Fibroblast of lung (primary cell): ENCODE results near the gene GRIA2. TPM values are rescaled to one million over a fixed set of nuclear protein-coding genes. Genes with fewer than 3 reads are reported as not detected.

Experiments
- DNase-seq, 2 donors: peaks; one replicate each; pipeline versions ENCODE4 v3.0.0 to v3.0.0-alpha.2; 2010; ENCODE audit warnings: low read depth in 2 of 2
- H2AFZ ChIP-seq: 2 replicates; pipeline ENCODE4 v1.5.1; 2012; ENCODE audit warnings: low read length, control low read depth, inconsistent platforms
- H3K27ac ChIP-seq: 2 replicates; pipeline ENCODE4 v1.5.1; 2011; ENCODE audit warnings: low read length, control low read depth; ENCODE audit not compliant: insufficient read depth
- H3K27me3 ChIP-seq: 2 replicates; pipeline ENCODE4 v1.5.1; 2011; ENCODE audit warnings: mild to moderate bottlenecking, low read length; ENCODE audit not compliant: control insufficient read depth, insufficient read depth
- H3K36me3 ChIP-seq: 2 replicates; pipeline ENCODE4 v1.5.1; 2011; ENCODE audit warnings: low read length; ENCODE audit not compliant: control insufficient read depth, insufficient read depth
- H3K4me1 ChIP-seq: 2 replicates; pipeline ENCODE4 v1.5.1; 2011; ENCODE audit warnings: low read length; ENCODE audit not compliant: control insufficient read depth, insufficient read depth; ENCODE audit errors: extremely low read depth
- H3K4me2 ChIP-seq: 2 replicates; pipeline ENCODE4 v1.5.1; 2011; ENCODE audit warnings: low read length, control low read depth; ENCODE audit not compliant: insufficient read depth; ENCODE audit errors: extremely low read depth
- H3K4me3 ChIP-seq, 4 experiments: fragments of 200-600 bp in 1 of 4; sonication (generic) in 1 of 4; replicated peaks in 1 of 4; 2 replicates each; pipeline ENCODE4 v1.5.1; 2011 to 2016; ENCODE audit warnings: low read length in 4 of 4, low read depth in 3 of 4, mild to moderate bottlenecking in 3 of 4, control low read depth in 2 of 4, inconsistent platforms in 1 of 4, mixed read lengths in 1 of 4; ENCODE audit not compliant: insufficient read depth in 1 of 4; ENCODE audit errors: control extremely low read depth in 1 of 4
- H3K79me2 ChIP-seq: 2 replicates; pipeline ENCODE4 v1.5.1; 2012; ENCODE audit warnings: mild to moderate bottlenecking, low read length, inconsistent platforms; ENCODE audit not compliant: control insufficient read depth, insufficient read depth
- H3K9ac ChIP-seq: 2 replicates; pipeline ENCODE4 v1.5.1; 2011; ENCODE audit warnings: mild to moderate bottlenecking, low read length, control low read depth; ENCODE audit not compliant: insufficient read depth
- H3K9me3 ChIP-seq: 2 replicates; pipeline ENCODE4 v1.5.1; 2012; ENCODE audit warnings: low read depth, low read length; ENCODE audit not compliant: control insufficient read depth, insufficient read depth
- H4K20me1 ChIP-seq: 2 replicates; pipeline ENCODE4 v1.5.1; 2011; ENCODE audit warnings: low read length; ENCODE audit not compliant: control insufficient read depth, insufficient read depth; ENCODE audit errors: extremely low read depth
- EZH2 ChIP-seq: IDR thresholded peaks from 2 replicates; pipeline ENCODE4 v1.5.1; 2012; ENCODE audit warnings: low read length, control low read depth, mild to moderate bottlenecking; ENCODE audit errors: missing control alignments
- polyA plus RNA-seq, 2 donors: library from polyadenylated mRNA; depleted of rRNA in 1 of 2; stranded (reverse) in 1 of 2; unstranded in 1 of 2; fragments of >200 nt; gene quantifications; 2 replicates each; pipeline ENCODE4 v1.2.1, GENCODE V29; 2011 to 2012; ENCODE audit warnings: missing spikeins in 1 of 2
- total RNA-seq: library from RNA; depleted of rRNA; stranded (reverse); fragments of >200 nt; gene quantifications from 2 replicates; pipeline ENCODE4 v1.2.1, GENCODE V29; 2014
- TF ChIP-seq, protein P1 (sequence below), 2 donors: IDR thresholded peaks in 1 of 2; conservative IDR thresholded peaks in 1 of 2; 1 replicate in 1 of 2; 2 replicates in 1 of 2; pipeline ENCODE4 v1.5.1; 2011 to 2012; ENCODE audit warnings: low read length in 2 of 2, control low read depth in 1 of 2, inconsistent platforms in 1 of 2, low read depth in 1 of 2, mild to moderate bottlenecking in 1 of 2

GRIA2 gene
- total and polyA plus RNA-seq, 2 donors (not counting 1 experiment from before 2014, with no cell fraction given): 0.17 TPM; not detected in 1

DNA sequence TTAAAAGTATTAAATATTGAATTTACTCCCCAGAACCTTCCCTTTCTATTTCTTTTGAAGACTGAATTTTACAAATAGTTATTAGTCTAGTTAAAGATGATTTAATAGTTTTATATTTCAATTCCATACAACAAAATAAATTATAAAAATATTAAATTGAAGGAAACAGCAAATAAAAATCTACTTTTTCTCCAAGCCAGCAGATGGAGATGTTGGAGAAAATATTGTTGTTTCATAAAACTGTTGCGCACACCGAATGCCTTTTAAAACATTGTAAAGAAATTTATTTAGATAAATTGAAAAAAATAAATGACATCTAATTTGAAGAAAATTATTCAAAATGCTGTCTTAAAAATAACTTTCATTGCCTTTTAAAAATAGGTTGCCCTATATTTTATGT lies 5.5 kb downstream of the GRIA2 start:
- H2AFZ ChIP-seq: no peak overlapping the region
- TF ChIP-seq, protein P1, sequence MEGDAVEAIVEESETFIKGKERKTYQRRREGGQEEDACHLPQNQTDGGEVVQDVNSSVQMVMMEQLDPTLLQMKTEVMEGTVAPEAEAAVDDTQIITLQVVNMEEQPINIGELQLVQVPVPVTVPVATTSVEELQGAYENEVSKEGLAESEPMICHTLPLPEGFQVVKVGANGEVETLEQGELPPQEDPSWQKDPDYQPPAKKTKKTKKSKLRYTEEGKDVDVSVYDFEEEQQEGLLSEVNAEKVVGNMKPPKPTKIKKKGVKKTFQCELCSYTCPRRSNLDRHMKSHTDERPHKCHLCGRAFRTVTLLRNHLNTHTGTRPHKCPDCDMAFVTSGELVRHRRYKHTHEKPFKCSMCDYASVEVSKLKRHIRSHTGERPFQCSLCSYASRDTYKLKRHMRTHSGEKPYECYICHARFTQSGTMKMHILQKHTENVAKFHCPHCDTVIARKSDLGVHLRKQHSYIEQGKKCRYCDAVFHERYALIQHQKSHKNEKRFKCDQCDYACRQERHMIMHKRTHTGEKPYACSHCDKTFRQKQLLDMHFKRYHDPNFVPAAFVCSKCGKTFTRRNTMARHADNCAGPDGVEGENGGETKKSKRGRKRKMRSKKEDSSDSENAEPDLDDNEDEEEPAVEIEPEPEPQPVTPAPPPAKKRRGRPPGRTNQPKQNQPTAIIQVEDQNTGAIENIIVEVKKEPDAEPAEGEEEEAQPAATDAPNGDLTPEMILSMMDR (conservative IDR thresholded peaks at IDR 0.05 in 1 of 2, IDR thresholded peaks at IDR 0.05 in 1 of 2; ENCODE audit: low read depth in 1 of 2, low read length in 2 of 2): no peak
- no peak for TF ChIP-seq EZH2
- no peak overlapping the region for H3K9ac ChIP-seq
- H3K27ac ChIP-seq: no peak overlapping the region
- no peak overlapping the region for H3K4me2 ChIP-seq
- H3K9me3 ChIP-seq: no peaks in the 10 kb centered on the region
- H3K27me3 ChIP-seq: peaks cover 19% of the 10 kb centered on the region
- H3K4me3 ChIP-seq: no peak overlapping the region
- H3K79me2 ChIP-seq: no peaks in the 10 kb centered on the region
- H3K4me1 ChIP-seq: no peaks in the 10 kb centered on the region
- H3K36me3 ChIP-seq: no peaks in the 10 kb centered on the region
- no peaks in the 10 kb centered on the region for H4K20me1 ChIP-seq
- no peak for DNase-seq

DNA sequence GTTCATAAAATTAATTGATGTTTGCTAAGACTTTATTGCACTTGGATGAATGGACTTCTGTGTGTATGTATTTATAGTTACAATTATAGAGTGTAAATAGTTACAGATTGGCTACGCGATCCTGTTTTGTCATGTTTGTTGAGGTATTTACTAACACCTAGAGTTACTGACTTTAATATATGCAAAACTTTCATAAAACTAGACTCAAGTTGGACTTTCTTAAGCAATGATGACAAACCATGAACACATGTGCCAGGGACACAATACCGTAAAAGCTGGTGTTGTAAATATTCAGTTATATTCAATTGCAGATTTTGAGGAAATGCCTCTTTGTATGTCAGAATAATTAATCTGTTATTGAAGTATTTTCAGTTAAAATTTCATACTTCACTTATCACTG lies 6.1 kb downstream of the GRIA2 start:
- H2AFZ ChIP-seq: no peak overlapping the region
- no peak overlapping the region for H3K4me2 ChIP-seq
- H3K36me3 ChIP-seq: no peaks in the 10 kb centered on the region
- H3K4me1 ChIP-seq: no peaks in the 10 kb centered on the region
- no peak overlapping the region for H3K27ac ChIP-seq
- H3K9me3 ChIP-seq: no peaks in the 10 kb centered on the region
- no peak overlapping the region for H3K9ac ChIP-seq
- no peak for TF ChIP-seq EZH2
- TF ChIP-seq, protein P1 (conservative IDR thresholded peaks at IDR 0.05 in 1 of 2, IDR thresholded peaks at IDR 0.05 in 1 of 2; ENCODE audit: low read depth in 1 of 2, low read length in 2 of 2): no peak
- H3K79me2 ChIP-seq: no peaks in the 10 kb centered on the region
- peaks cover 13% of the 10 kb centered on the region for H3K27me3 ChIP-seq
- DNase-seq: no peak
- no peaks in the 10 kb centered on the region for H4K20me1 ChIP-seq
- no peak overlapping the region for H3K4me3 ChIP-seq

DNA sequence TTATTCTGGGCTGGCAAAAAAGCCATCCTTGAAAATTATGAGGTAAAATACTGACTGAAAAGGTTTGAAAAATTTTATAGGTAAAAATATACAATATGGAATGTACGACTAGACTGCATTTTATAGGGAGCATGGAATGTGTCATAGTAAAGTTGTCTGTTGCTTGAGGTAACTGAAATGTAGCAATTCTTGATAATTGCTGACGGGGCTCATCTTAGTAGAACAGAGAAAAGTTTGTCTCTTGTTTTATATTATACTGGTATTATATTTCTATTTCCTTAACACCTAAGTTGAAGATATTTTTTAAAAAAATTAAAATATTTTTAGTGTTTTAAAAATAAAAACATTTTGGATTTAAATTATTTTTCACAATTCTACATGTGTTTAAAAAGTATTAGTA lies 11.0 kb downstream of the GRIA2 start:
- Histone ChIP-seq H3K4me2 (no peak overlapping the region), H3K36me3 (no peaks in the 10 kb centered on the region), H3K27ac (no peak overlapping the region), H2AFZ (no peak overlapping the region), H4K20me1 (no peaks in the 10 kb centered on the region), H3K4me1 (no peaks in the 10 kb centered on the region), H3K9ac (no peak overlapping the region), H3K9me3 (no peaks in the 10 kb centered on the region), H3K4me3 (no peak overlapping the region), H3K79me2 (no peaks in the 10 kb centered on the region), H3K27me3 (no peaks in the 10 kb centered on the region)
- DNase-seq: no peak
- no peak for TF ChIP-seq EZH2
- TF ChIP-seq, protein P1 (conservative IDR thresholded peaks at IDR 0.05 in 1 of 2, IDR thresholded peaks at IDR 0.05 in 1 of 2; ENCODE audit: low read depth in 1 of 2, low read length in 2 of 2): no peak
